IMR-90 (cell line): ENCODE measurements around the gene GLRX3. TPM values are rescaled to one million over a fixed set of nuclear protein-coding genes. Genes with fewer than 3 reads are reported as not detected.

ENCODE experiments used
- ATAC-seq: fragments of 200-7000 bp; cut with Tn5 transposase; 2 replicates; pipeline ENCODE4 v1.9.1; 2020; ENCODE audit warnings: low read depth, mild to moderate bottlenecking, moderate library complexity
- BruUV-seq: library from RNA; stranded (reverse); fragments of 400-500 nt; replicated peaks from 2 replicates; lab custom pipeline; 2021; lab: Mats Ljungman, UMichigan
- CTCF ChIA-PET: fragments of 300-600 bp; formaldehyde crosslinking; extraction: SDS; loops from one replicate; lab custom pipeline; 2021; ENCODE audit warnings: antibody characterized with exemption; lab: Yijun Ruan, JAX
- POLR2A ChIA-PET: fragments of 300-600 bp; sonication (Branson Sonifier 250); formaldehyde crosslinking; loops from one replicate; lab custom pipeline; 2022; ENCODE audit warnings: antibody characterized with exemption; ENCODE audit not compliant: unreplicated experiment; lab: Charles Lee
- DNase-seq: peaks from one replicate; pipeline ENCODE4 v3.0.0; 2013
- H2AFZ ChIP-seq: replicated peaks from 2 replicates; pipeline ENCODE3; 2013; ENCODE audit warnings: low read length, mild to moderate bottlenecking; ENCODE audit not compliant: poor library complexity
- H2AK5ac ChIP-seq: 2 replicates; pipeline ENCODE4 v1.6.1; 2013; ENCODE audit warnings: low read depth, low read length, inconsistent platforms
- H2AK9ac ChIP-seq: replicated peaks from 2 replicates; pipeline ENCODE3; 2013; ENCODE audit warnings: mild to moderate bottlenecking, low read depth, low read length, moderate library complexity; ENCODE audit not compliant: poor library complexity
- H2BK120ac ChIP-seq: 2 replicates; pipeline ENCODE4 v1.6.1; 2013; ENCODE audit warnings: low read depth, low read length, inconsistent platforms
- H2BK15ac ChIP-seq: 3 replicates; pipeline ENCODE4 v1.6.1; 2013; ENCODE audit warnings: low read depth, low read length, inconsistent platforms
- H2BK20ac ChIP-seq: 2 replicates; pipeline ENCODE4 v1.6.1; 2013; ENCODE audit warnings: low read depth, mild to moderate bottlenecking, inconsistent platforms, low read length, moderate library complexity
- H2BK5ac ChIP-seq: 2 replicates; pipeline ENCODE4 v1.6.1; 2013; ENCODE audit warnings: mild to moderate bottlenecking, low read depth, low read length, inconsistent platforms; ENCODE audit not compliant: poor library complexity, severe bottlenecking
- H3K14ac ChIP-seq: replicated peaks from 2 replicates; pipeline ENCODE4 v1.6.1; 2013; ENCODE audit warnings: low read depth, low read length, inconsistent platforms
- H3K18ac ChIP-seq: 2 replicates; pipeline ENCODE4 v1.6.1; 2013; ENCODE audit warnings: low read depth, low read length, control low read depth
- H3K23ac ChIP-seq: 2 replicates; pipeline ENCODE4 v1.6.1; 2013; ENCODE audit warnings: low read depth, low read length, inconsistent platforms
- H3K27ac ChIP-seq: 2 replicates; pipeline ENCODE4 v1.5.1; 2013; ENCODE audit warnings: mild to moderate bottlenecking, control low read depth, low read length; ENCODE audit not compliant: insufficient read depth
- H3K27me3 ChIP-seq: 2 replicates; pipeline ENCODE4 v1.6.1; 2013; ENCODE audit warnings: low read length; ENCODE audit not compliant: control insufficient read depth, insufficient read depth
- H3K36me3 ChIP-seq: 2 replicates; pipeline ENCODE4 v1.6.1; 2013; ENCODE audit warnings: low read length, mixed read lengths; ENCODE audit not compliant: control insufficient read depth, insufficient read depth
- H3K4ac ChIP-seq: 2 replicates; pipeline ENCODE4 v1.6.1; 2013; ENCODE audit warnings: low read depth, low read length, inconsistent platforms
- H3K4me1 ChIP-seq: 2 replicates; pipeline ENCODE4 v1.6.1; 2013; ENCODE audit warnings: low read length, mixed read lengths; ENCODE audit not compliant: control insufficient read depth, insufficient read depth
- H3K4me2 ChIP-seq: 2 replicates; pipeline ENCODE4 v1.6.1; 2013; ENCODE audit warnings: low read depth, mild to moderate bottlenecking, control low read depth, low read length, moderate library complexity
- H3K4me3 ChIP-seq: 2 replicates; pipeline ENCODE4 v1.5.1; 2013; ENCODE audit warnings: low read depth, mild to moderate bottlenecking, control low read depth, low read length, moderate library complexity; ENCODE audit not compliant: insufficient read depth
- H3K56ac ChIP-seq: 2 replicates; pipeline ENCODE4 v1.6.1; 2013; ENCODE audit warnings: low read length, inconsistent platforms; ENCODE audit not compliant: insufficient read depth; ENCODE audit errors: extremely low read depth
- H3K79me1 ChIP-seq, 2 experiments: 2 replicates each; pipeline ENCODE4 v1.6.1; 2013; ENCODE audit warnings: low read length in 2 of 2, inconsistent platforms in 1 of 2, low read depth in 1 of 2
- H3K9ac ChIP-seq: 2 replicates; pipeline ENCODE4 v1.6.1; 2013; ENCODE audit warnings: low read depth, low read length, control low read depth
- H3K9me1 ChIP-seq: 2 replicates; pipeline ENCODE4 v1.6.1; 2013; ENCODE audit warnings: low read length, inconsistent platforms; ENCODE audit not compliant: insufficient read depth
- H3K9me3 ChIP-seq: 2 replicates; pipeline ENCODE4 v1.6.1; 2013; ENCODE audit warnings: low read length; ENCODE audit not compliant: control insufficient read depth, insufficient read depth
- H4K20me1 ChIP-seq: 2 replicates; pipeline ENCODE4 v1.6.1; 2013; ENCODE audit warnings: low read length, inconsistent platforms; ENCODE audit not compliant: insufficient read depth
- H4K5ac ChIP-seq: 2 replicates; pipeline ENCODE4 v1.6.1; 2013; ENCODE audit warnings: mild to moderate bottlenecking, low read depth, low read length, control low read depth
- H4K8ac ChIP-seq, 2 experiments: 2 replicates each; pipeline ENCODE4 v1.6.1; 2013; ENCODE audit warnings: low read depth in 2 of 2, low read length in 2 of 2, control low read depth in 1 of 2, inconsistent platforms in 1 of 2
- H4K91ac ChIP-seq: 2 replicates; pipeline ENCODE4 v1.6.1; 2013; ENCODE audit warnings: low read depth, low read length, inconsistent platforms; ENCODE audit not compliant: insufficient read depth
- BHLHE40 ChIP-seq: fragments of 150-350 bp; IDR thresholded peaks from 2 replicates; pipeline ENCODE4 v1.6.1; 2016; ENCODE audit warnings: mild to moderate bottlenecking, low read depth, low read length
- CHD1 ChIP-seq: IDR thresholded peaks from 2 replicates; pipeline ENCODE4 v1.6.1; 2012; ENCODE audit warnings: low read depth, low read length, improper control_type of control experiment
- FOS ChIP-seq: fragments of 150-350 bp; IDR thresholded peaks from 2 replicates; pipeline ENCODE4 v1.6.1; 2016; ENCODE audit warnings: low read depth, low read length
- POLR2A ChIP-seq: IDR thresholded peaks from 2 replicates; pipeline ENCODE4 v1.6.1; 2012; ENCODE audit warnings: mild to moderate bottlenecking, low read depth, low read length
- RAD21 ChIP-seq: IDR thresholded peaks from 2 replicates; pipeline ENCODE4 v1.6.1; 2012; ENCODE audit warnings: low read length, improper control_type of control experiment
- WGBS, 2 experiments: methylation state at CpG; one replicate each; pipeline versions ENCODE4 v1.1.5 to v1.1.7; 2013; ENCODE audit warnings: missing lambda C conversion rate in 2 of 2; ENCODE audit not compliant: insufficient read length in 1 of 2; ENCODE audit errors: extremely low coverage in 2 of 2; 5-methylcytosine and 5-hydroxymethylcytosine counted together
- dilution Hi-C: fragments of 300-500 bp; cut with HindIII; formaldehyde crosslinking; loops from one replicate; pipeline ENCODE4 v1.14.3; 2018; ENCODE audit warnings: low sequenced_read_pairs; ENCODE audit not compliant: unreplicated experiment
- in situ Hi-C: fragments of 300-500 bp; cut with MboI; formaldehyde crosslinking; loops from 3 replicates; pipeline ENCODE4 v1.14.3; 2019; ENCODE audit warnings: low sequenced_read_pairs, inconsistent platforms, mixed read lengths
- intact Hi-C: fragments of 100-400 bp; cut with micrococcal nuclease; formaldehyde crosslinking; loops from 2 replicates; pipeline ENCODE4 v1.10.0; 2022
- polyA plus RNA-seq, 3 experiments: library from polyadenylated mRNA; depleted of rRNA; stranded (reverse); fragments of >200 nt; gene quantifications; 2 replicates each; pipeline ENCODE4 v1.2.3, GENCODE V29; 2012; ENCODE audit warnings: low replicate concordance in 1 of 3
- total RNA-seq: library from RNA; depleted of rRNA; stranded (reverse); fragments of >200 nt; gene quantifications from 2 replicates; pipeline ENCODE4 v1.2.3, GENCODE V29; 2012
- TF ChIP-seq, protein P1 (sequence below): fragments of 150-350 bp; IDR thresholded peaks from 2 replicates; pipeline ENCODE4 v1.6.1; 2016; ENCODE audit warnings: low read depth, mild to moderate bottlenecking, low read length, moderate library complexity, borderline replicate concordance
- TF ChIP-seq, protein P2 (sequence below): conservative IDR thresholded peaks from 2 replicates; pipeline ENCODE4 v1.5.1; 2012; ENCODE audit warnings: mild to moderate bottlenecking, low read depth, low read length, improper control_type of control experiment

Gene GLRX3
- total and polyA plus RNA-seq, 2 of the 4 experiments (the other 2 are of a cell fraction), result 78.7 to 81.7 TPM

DNA sequence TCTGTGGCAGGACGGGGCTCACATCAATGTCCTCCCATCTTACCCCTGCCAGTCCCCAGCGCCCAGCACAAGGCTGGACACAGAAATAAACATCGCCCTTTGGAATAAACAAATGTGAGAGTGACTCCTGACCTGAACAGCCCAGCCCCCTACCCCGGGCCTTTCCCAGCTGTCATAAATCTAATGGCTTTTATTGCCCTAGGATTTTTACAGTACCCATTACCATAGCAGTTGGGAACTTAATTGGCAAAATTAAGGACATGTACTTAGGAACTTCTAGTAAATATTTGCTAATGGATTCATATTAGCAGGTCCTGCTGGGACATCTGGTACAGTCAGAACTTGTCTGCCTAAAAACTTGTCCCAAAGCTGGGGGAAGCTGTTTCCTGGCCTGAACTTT, 76.6 kb downstream of the GLRX3 start:
- no TSS peak for BruUV-seq
- H3K9ac ChIP-seq, result no peak overlapping the region
- intact Hi-C loops, result no loop called here
- TF ChIP-seq CHD1 (no peak), FOS (no peak), POLR2A (no peak), BHLHE40 (no peak), RAD21 (no peak)
- TF ChIP-seq, protein P1, sequence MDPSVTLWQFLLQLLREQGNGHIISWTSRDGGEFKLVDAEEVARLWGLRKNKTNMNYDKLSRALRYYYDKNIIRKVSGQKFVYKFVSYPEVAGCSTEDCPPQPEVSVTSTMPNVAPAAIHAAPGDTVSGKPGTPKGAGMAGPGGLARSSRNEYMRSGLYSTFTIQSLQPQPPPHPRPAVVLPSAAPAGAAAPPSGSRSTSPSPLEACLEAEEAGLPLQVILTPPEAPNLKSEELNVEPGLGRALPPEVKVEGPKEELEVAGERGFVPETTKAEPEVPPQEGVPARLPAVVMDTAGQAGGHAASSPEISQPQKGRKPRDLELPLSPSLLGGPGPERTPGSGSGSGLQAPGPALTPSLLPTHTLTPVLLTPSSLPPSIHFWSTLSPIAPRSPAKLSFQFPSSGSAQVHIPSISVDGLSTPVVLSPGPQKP, result no peak
- TF ChIP-seq, protein P2, sequence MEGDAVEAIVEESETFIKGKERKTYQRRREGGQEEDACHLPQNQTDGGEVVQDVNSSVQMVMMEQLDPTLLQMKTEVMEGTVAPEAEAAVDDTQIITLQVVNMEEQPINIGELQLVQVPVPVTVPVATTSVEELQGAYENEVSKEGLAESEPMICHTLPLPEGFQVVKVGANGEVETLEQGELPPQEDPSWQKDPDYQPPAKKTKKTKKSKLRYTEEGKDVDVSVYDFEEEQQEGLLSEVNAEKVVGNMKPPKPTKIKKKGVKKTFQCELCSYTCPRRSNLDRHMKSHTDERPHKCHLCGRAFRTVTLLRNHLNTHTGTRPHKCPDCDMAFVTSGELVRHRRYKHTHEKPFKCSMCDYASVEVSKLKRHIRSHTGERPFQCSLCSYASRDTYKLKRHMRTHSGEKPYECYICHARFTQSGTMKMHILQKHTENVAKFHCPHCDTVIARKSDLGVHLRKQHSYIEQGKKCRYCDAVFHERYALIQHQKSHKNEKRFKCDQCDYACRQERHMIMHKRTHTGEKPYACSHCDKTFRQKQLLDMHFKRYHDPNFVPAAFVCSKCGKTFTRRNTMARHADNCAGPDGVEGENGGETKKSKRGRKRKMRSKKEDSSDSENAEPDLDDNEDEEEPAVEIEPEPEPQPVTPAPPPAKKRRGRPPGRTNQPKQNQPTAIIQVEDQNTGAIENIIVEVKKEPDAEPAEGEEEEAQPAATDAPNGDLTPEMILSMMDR, result no peak
- H4K5ac ChIP-seq, result no peak overlapping the region
- H3K27ac ChIP-seq, result no peak overlapping the region
- no CpG with 5 or more reads among the region's 4 CpGs for WGBS, 2 experiments
- no peak overlapping the region for H4K91ac ChIP-seq
- H2AFZ ChIP-seq, result no peak overlapping the region
- no peaks in the 10 kb centered on the region for H4K20me1 ChIP-seq
- no peak for ATAC-seq
- no peak overlapping the region for H3K56ac ChIP-seq
- in situ Hi-C loops, result no loop called here
- no peak overlapping the region for H3K4me2 ChIP-seq
- H2BK15ac ChIP-seq, result no peak overlapping the region
- ChIA-PET CTCF (no interaction called here), POLR2A (no interaction called here)
- dilution Hi-C loops, result no loop called here
- no peaks in the 10 kb centered on the region for H3K27me3 ChIP-seq
- H3K4ac ChIP-seq, result no peak overlapping the region
- no peak overlapping the region for H2BK5ac ChIP-seq
- no peaks in the 10 kb centered on the region for H3K4me1 ChIP-seq
- H3K9me3 ChIP-seq, result peaks cover 4% of the 10 kb centered on the region; the same call in 1 of the 2 replicates
- H3K23ac ChIP-seq, result no peak overlapping the region
- H2AK9ac ChIP-seq, result no peak overlapping the region
- DNase-seq, result no peak
- H3K14ac ChIP-seq, result no peak overlapping the region
- H2AK5ac ChIP-seq, result no peak overlapping the region
- H3K36me3 ChIP-seq, result no peaks in the 10 kb centered on the region
- no peak overlapping the region for H2BK20ac ChIP-seq
- no peak overlapping the region for H3K18ac ChIP-seq
- no peaks in the 10 kb centered on the region for H3K79me1 ChIP-seq
- no peak overlapping the region for H2BK120ac ChIP-seq
- H3K4me3 ChIP-seq, result no peak overlapping the region
- no peaks in the 10 kb centered on the region for H3K9me1 ChIP-seq
- no peak overlapping the region for H4K8ac ChIP-seq
